ENCODE results near the gene SYDE1. TPM values are rescaled to one million over a fixed set of nuclear protein-coding genes. Genes with fewer than 3 reads are reported as not detected.

Gene SYDE1
- total RNA-seq, 1 donor from 2014 or later, result 31.7 TPM

- no peak for TF ChIP-seq CTCF (conservative IDR thresholded peaks at IDR 0.05; ENCODE audit: low read depth, low read length)
- peak; percentile 64 for DNase-seq (ENCODE audit: low read depth)
- peak overlapping the region; percentile 97 for H3K4me3 ChIP-seq (ENCODE audit: low read depth, low read length)
Measured at GRCh38 chr19:15125232-15126067, 18.2 kb downstream of the SYDE1 start.

- no peak for TF ChIP-seq CTCF (conservative IDR thresholded peaks at IDR 0.05; ENCODE audit: low read depth, low read length)
- DNase-seq (ENCODE audit: low read depth), result no peak
- H3K4me3 ChIP-seq (ENCODE audit: low read depth, low read length), result peak overlapping the region; percentile 97
Measured at GRCh38 chr19:15126131-15126910, 19.1 kb downstream of the SYDE1 start.

GRCh38 chr19:15128162-15128770, 21.1 kb downstream of the SYDE1 start:
- no peak for TF ChIP-seq CTCF (conservative IDR thresholded peaks at IDR 0.05; ENCODE audit: low read depth, low read length)

GRCh38 chr19:15129856-15130585, 22.8 kb downstream of the SYDE1 start:
- DNase-seq (ENCODE audit: low read depth), result no peak
- TF ChIP-seq CTCF (conservative IDR thresholded peaks at IDR 0.05; ENCODE audit: low read depth, low read length), result no peak
- no peak overlapping the region for H3K4me3 ChIP-seq (ENCODE audit: low read depth, low read length)

More at GRCh38 chr19:15128162-15128770, 21.1 kb downstream of the SYDE1 start:
- DNase-seq (ENCODE audit: low read depth), result no peak
- no peak overlapping the region for H3K4me3 ChIP-seq (ENCODE audit: low read depth, low read length)

GRCh38 chr19:15136234-15136954, 29.2 kb downstream of the SYDE1 start:
- H3K4me3 ChIP-seq (ENCODE audit: low read depth, low read length), result no peak overlapping the region
- no peak for DNase-seq (ENCODE audit: low read depth)
- TF ChIP-seq CTCF (conservative IDR thresholded peaks at IDR 0.05; ENCODE audit: low read depth, low read length), result no peak

GRCh38 chr19:15137777-15138176, 30.6 kb downstream of the SYDE1 start:
- H3K4me3 ChIP-seq (ENCODE audit: low read depth, low read length), result no peak overlapping the region
- no peak for DNase-seq (ENCODE audit: low read depth)
- TF ChIP-seq CTCF (conservative IDR thresholded peaks at IDR 0.05; ENCODE audit: low read depth, low read length), result no peak

Measured in epithelial cell of proximal tubule (primary cell).